ENCODE results near the gene ALS2.

The ALS2 gene

GRCh38 chr2:201751566-201751965, 29.2 kb downstream of the ALS2 start:
- DNase-seq = no peak

DNA sequence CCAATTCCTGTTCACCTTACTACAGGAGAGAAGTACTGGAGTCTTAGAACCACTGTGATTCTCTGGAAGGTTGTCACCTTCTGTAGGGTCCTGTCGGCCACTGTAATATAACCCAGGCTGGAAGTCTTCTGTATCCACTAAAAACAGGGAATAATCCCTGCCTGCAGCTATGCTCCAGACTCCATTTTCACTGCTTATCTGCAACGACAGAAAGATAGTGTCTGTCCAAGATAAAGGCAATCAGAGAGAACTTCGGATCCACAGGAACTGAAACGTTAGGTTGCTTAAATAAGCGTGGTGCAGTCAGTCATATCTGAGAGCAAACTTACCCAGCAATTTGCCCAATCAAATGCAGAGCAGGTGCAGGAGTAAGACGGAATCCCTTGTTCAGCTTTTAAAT, 34.2 kb downstream of the ALS2 start:
- no peak for DNase-seq

DNA sequence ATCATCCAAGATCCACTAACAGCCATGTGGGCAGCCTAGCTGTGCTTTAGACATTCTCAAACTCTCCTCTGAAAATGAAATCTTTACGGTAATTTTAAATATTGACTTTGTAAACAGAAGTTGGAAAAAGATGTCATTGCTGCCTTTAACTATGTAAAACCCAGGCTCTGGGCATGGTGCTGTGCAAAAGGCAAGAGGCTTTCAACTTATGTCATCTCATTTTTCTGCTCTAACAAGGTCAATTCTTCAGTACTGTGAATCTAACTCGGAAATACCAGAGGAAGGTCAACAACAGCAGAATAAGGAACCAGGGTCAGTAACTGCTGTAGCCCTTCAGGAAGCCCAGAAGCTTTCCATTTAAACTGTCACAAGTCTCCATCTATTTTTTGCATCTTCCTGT, 45.2 kb downstream of the ALS2 start:
- no peak for DNase-seq

- no peak for DNase-seq
Measured at GRCh38 chr2:201734111-201734510, 46.6 kb downstream of the ALS2 start.

- no peak for DNase-seq
Measured at GRCh38 chr2:201733544-201733943, 47.2 kb downstream of the ALS2 start.

DNA sequence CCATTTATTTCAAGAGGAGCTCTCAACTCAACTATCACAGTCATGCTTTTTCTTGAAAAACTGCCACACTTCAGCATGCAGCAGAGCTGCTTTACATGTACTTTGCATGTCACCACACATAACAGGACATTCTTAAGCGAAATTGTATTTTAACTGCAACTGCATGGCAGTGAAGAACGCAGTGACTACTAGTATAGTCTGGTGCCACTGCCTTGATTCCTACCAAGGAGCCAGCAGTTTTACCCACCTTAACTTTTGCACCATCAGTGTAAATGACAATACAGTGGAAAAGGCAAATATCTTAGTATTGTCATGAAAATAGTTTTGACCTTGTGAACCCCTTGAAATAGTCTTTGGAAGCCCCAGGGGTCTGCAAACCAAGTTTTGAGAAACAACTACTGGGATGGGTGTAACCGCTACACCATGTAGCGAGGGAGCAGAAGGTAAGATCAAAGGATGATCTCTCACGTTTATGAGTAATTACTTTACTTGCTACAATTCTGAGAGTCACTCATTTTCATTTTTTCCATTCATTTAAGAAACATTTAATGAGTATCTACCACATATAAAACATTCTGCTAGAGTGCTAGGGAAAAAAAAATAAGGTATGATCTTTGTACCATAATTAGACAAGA, 50.0 kb downstream of the ALS2 start:
- DNase-seq = no peak

DNA sequence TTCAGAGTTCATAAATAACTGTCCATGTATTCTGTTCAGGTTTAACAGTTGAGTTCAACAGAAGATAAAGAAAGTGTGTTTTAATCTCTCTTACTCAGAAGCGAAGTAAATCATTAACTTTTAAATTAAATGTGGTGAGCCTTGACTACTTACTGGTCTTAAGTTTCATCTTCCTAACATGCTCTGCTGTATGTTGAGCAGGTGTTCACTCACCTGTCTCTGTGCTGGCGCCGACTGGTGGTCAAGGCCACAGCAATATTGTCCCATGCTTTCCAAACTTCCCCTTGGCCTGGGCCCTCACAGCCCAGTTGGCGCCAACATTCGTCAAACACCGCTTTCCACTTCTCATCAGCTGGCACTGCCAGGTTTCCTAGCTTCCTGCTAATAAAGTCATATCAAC, 65.3 kb downstream of the ALS2 start:
- DNase-seq = no peak

GRCh38 chr2:201712726-201713125, 68.0 kb downstream of the ALS2 start:
- DNase-seq = no peak

GRCh38 chr2:201709747-201710146, 71.0 kb downstream of the ALS2 start:
- DNase-seq = no peak

GRCh38 chr2:201709049-201709448, 71.7 kb downstream of the ALS2 start:
- DNase-seq = no peak

GRCh38 chr2:201707753-201708152, 73.0 kb downstream of the ALS2 start:
- no peak for DNase-seq

DNA sequence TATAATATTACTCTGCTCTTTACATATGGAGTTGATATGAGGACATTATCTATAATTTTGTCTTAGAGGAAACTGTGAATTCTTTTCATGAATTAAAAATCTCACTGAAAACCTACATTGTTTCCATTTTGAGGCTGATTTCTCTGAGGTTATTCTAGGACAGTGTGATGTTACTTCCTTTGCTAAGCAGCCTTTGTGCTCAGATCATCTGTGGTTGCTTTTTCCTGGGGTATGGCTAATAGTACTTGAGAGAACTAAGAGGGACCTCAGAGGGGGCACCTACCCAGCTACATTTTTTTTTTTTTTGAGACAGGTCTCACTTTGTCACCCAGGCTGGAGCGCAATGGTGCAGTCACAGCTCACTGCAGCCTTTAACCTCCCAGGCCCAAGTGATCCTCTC, 73.6 kb downstream of the ALS2 start:
- DNase-seq = no peak

- no peak for DNase-seq
Measured at GRCh38 chr2:201704536-201704935, 76.2 kb downstream of the ALS2 start.

DNA sequence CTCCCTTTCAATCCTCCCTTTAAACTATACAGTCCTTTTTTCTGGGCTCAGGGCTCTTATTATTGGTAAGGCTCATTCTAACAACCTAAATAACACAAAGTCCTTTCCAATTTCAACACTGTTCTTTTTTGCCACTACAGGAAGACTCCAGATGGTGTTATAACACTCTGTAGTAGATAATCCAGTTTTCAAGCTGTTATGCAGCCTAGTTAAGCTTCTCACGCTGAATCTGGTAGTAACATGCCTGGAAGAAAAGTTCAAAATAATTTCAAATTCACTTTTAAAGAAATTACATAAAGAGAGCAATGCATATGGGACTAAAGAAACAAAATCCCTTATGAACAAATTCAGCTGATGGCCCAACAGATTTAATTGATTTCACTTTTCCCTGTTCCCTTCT, 79.1 kb downstream of the ALS2 start:
- DNase-seq = peak; percentile 55

DNA sequence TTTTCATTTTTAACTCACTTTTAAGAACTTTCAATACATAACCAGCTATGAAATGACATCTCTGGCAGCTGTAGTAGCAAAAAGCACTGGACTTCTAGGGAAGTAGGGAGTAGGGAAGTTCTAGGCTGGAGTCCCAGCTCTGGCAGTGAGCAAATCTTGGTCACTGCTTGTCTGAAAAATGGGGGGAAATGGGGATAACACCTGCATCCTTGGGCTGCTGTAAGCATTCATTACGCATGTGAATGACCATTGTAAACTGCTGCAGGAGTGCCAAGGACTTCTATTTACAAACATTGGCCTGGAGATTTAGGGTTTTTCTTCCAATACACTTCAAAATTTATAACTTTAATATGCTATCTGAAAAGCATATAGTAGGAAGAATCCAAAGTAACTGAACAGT, 81.3 kb downstream of the ALS2 start:
- DNase-seq = no peak

DNA sequence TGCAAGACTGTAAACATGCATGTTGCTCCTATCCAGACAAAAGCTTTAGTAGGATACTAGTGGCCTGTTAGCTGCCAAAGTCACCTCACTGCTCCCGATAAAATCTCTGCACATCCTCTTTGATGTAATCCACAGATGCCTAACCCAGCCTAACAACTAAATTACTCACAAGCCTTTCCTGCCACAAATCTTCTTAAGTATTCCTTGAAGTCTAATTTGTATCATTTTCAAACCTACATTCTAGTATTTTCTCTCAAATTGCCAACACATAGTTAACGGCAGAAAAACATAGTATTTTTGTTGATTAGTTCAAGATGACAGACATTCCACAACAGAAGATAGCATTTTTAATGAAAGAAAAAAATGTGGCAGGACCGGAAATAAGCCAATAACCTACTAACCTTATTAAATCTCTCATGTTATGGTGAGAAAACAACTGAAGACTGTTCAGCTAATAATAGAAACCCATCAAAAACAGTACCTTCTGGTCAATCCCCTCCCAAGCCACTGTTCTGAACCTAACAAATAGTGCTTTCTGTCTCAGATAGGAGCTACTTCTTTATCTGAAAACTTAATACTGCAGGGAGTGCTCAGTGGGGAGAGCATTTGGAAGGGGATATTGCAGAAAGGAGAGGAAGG, 82.0 kb downstream of the ALS2 start, which contains the start of gene MPP4:
TSS of gene MPP4 (minus strand) at position 57 of the 639 bp plus-strand sequence. CDS start 4,690 bp downstream, outside the sequence.
- no peak for DNase-seq

- no peak for DNase-seq
Measured at GRCh38 chr2:201697899-201698298, 82.8 kb downstream of the ALS2 start.

GRCh38 chr2:201696151-201696659, 84.5 kb downstream of the ALS2 start:
- DNase-seq = no peak

GRCh38 chr2:201685156-201685555, 95.6 kb downstream of the ALS2 start:
- DNase-seq = no peak

- DNase-seq = no peak
Measured at GRCh38 chr2:201680743-201681142, 100.0 kb downstream of the ALS2 start.

GRCh38 chr2:201678401-201678800, 102.3 kb downstream of the ALS2 start:
- no peak for DNase-seq

- DNase-seq = no peak
Measured at GRCh38 chr2:201675454-201675853, 105.3 kb downstream of the ALS2 start.

DNA sequence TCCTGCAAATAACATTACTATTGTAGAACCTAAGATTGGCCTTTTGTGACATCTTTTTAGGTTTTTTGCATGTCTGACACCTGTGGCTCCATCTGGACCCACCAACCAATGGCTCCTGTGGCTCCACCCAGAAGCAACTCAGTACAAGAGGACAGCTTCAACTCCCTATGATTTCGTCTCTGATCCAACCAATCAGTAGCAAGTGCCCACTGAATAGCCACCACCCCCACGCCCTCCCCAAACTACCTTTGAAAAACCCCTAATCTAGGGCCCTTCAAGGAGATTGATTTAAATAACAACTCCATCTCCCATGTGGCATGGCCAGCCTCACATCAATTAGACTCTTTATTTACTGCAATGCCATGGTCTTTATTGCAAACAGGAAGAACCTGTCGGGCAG, 105.9 kb downstream of the ALS2 start:
- no peak for DNase-seq

DNA sequence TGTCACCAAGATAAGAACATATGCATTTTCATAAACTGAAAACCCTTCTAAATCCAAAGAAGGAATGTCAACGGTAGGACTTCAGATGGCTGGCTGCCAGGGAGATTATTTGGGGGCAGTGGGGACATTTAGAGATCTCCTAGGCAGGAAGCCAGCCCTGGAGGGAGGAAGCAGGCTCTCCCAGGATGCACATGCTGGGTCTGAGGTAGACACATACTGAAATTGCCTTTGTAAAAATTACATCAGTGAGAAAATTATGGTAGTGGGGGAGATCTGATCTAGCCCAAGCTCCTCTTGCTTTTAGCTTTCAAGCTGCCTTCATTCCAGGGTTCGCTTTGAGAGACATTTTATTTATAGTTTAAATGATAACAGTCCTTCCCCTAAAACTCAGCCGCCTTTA, 106.4 kb downstream of the ALS2 start:
- no peak for DNase-seq

DNA sequence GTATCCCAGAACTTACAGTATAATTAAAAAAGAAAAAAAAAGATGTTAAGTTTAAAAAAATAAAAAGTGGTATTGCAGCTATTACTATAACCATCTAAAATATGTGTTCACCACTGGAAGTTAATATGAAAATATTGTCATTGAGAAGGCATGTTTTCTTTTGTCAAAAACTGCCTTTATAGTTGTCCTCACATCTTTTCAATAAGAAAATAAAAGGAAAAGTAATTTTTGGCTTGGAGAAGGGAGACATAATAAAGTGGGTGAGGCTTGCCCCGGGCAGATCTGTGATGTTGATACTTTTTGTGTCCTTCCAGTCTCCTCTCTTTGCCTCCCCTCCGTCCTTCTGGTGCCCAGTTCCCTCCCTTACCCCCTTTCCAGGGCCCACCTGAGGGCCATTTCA, 107.2 kb downstream of the ALS2 start:
- DNase-seq = no peak
